HUES6 (cell line): ENCODE data around the gene SFI1.
"Not testable (repeated sequence)": the region's sequence is repeated elsewhere in the genome, so short reads cannot be mapped to it uniquely, and the experiment has no call there.

ENCODE experiments used
- H3K27ac ChIP-seq: 2 replicates; pipeline ENCODE4 v1.7.0; 2013; ENCODE audit warnings: low read depth, mild to moderate bottlenecking, low read length, inconsistent platforms
- H3K27me3 ChIP-seq: 2 replicates; pipeline ENCODE4 v1.6.1; 2013; ENCODE audit warnings: low read length; ENCODE audit not compliant: control insufficient read depth, insufficient read depth
- H3K36me3 ChIP-seq: 2 replicates; pipeline ENCODE4 v1.6.1; 2013; ENCODE audit warnings: low read length; ENCODE audit not compliant: control insufficient read depth, insufficient read depth
- H3K4me1 ChIP-seq: 2 replicates; pipeline ENCODE4 v1.6.1; 2013; ENCODE audit warnings: low read length; ENCODE audit not compliant: control insufficient read depth, insufficient read depth
- H3K4me3 ChIP-seq: 2 replicates; pipeline ENCODE4 v1.5.1; 2013; ENCODE audit warnings: low read depth, low read length
- H3K9ac ChIP-seq: one replicate; pipeline ENCODE4 v1.6.1; 2013; ENCODE audit warnings: mild to moderate bottlenecking, low read length
- H3K9me3 ChIP-seq: 2 replicates; pipeline ENCODE4 v1.6.1; 2013; ENCODE audit warnings: low read depth, low read length; ENCODE audit not compliant: control insufficient read depth, insufficient read depth

The SFI1 gene

DNA sequence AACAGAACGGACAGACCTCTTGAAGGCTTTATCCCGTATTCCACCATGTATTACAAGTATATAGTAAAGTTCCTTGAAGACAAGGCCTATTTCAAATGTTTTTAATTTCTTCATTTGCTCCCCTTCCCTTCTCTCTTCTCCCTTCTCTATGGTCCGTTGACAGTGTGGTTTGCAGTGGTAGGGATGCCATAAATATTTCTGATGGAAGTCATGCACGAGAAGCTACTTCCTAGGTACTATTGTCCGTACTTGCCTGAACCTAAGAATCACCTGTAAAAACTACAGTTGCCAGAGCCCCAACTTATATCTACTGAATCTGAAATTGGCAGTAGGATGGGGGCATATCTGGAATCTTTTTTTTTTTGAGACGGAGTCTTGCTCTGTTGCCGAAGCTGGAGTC lies 162.9 kb downstream of the SFI1 start:
- Histone ChIP-seq H3K27ac (no peak overlapping the region), H3K9ac (no peak overlapping the region), H3K36me3 (no peaks in the 10 kb centered on the region), H3K4me3 (no peak overlapping the region), H3K9me3 (no peaks in the 10 kb centered on the region), H3K27me3 (no peaks in the 10 kb centered on the region), H3K4me1 (peaks cover 10% of the 10 kb centered on the region; the same call in 1 of the 2 replicates)

DNA sequence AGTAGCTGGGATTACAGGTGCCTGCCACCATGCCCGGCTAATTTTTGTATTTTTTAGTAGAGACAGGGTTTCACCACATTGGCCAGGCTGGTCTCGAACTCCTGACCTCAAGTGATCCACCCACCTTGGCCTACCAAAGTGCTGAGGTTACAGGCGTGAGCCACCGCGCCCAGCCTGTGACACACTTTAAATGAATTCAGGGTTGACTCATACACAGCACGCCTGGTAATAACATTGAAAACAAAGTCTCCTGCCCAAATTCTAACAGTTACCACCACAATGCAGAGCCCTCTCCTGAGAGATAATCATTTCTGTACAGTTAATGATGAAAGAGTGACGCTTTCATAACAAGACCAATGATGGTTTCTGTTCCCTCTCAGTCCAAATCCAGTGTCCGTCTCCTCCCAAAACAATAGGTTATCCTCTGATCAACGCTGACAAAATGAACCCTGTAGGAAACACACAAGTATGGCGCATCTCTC lies 164.6 kb downstream of the SFI1 start:
- H3K9ac ChIP-seq, result peak overlapping the region; percentile 83
- not testable (repeated sequence) for H3K27ac ChIP-seq, H3K27me3 ChIP-seq, H3K9me3 ChIP-seq, H3K36me3 ChIP-seq
- H3K4me3 ChIP-seq, result peak overlapping the region; percentile 95
- H3K4me1 ChIP-seq, result peaks cover 10% of the 10 kb centered on the region; the same call in 1 of the 2 replicates

DNA sequence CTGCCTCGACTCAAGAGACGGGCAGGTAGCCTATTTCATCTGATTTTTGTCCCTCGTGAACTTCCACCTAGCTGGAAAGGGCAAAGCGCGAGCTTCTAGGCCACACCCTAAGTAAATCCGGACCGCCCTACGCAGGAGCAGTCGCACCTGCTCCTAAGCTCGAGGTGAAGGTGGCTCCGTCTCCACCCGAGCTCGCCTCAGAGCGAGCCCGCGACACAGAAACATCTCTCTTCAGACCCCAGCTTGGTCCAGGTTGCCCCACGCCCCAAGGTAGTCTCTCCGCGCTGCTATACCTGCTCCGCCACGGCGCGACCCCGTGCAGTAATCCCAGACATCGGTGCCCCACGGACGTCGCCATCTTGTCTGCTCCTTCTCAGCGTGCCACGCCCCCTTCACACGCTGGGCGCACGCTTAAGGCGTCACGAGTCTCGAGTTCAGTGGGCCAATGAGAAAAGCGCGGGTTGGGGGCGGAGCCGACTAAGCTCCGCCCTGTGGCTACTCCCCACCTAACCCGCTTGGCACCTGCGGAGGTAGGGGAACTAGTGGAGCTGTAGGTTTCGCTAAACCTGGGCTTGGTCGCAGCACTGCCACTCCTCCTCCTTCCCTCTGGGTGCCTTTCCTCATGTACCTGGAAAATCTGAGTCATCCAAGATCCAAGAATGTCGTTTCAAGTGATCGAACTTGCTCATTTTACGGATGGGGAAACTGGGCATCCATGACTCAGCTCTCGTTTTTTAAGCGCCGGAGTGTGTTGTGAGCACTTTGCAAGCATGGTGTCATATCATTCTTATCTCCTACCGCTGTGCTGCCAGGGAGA lies 165.7 kb downstream of the SFI1 start, which contains the start of gene PISD:
Gene PISD, minus strand, starts transcription at position 365 of the 817 bp plus-strand sequence. Its CDS starts 7 bp downstream, at position 358.
- Histone ChIP-seq H3K27me3 (no peaks in the 10 kb centered on the region), H3K4me3 (peak within 1 kb of the TSS; percentile 95), H3K9ac (peak within 1 kb of the TSS; percentile 83), H3K4me1 (peaks cover 10% of the 10 kb centered on the region; the same call in 1 of the 2 replicates), H3K27ac (peak within 1 kb of the TSS; percentile 63), H3K9me3 (no peaks in the 10 kb centered on the region), H3K36me3 (no peaks in the 10 kb centered on the region)

DNA sequence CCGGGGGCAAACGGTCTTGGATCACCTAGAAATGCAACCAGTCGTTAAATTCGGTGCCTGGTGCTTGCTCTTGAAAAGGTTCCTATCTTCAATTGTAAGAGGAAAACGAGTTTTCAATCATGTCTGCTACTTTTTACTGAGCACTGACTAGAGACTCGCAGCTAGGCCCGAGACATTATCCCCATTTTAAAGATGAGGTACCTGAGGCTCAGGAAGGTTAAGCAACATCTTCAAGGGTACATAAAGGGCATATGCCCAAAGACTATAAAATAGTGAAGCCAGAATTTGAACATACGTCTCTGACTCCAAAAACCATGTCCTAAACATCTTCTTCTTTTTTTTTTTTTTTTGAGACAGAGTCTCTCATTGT lies 166.3 kb downstream of the SFI1 start:
- no peaks in the 10 kb centered on the region for H3K36me3 ChIP-seq
- no peaks in the 10 kb centered on the region for H3K27me3 ChIP-seq
- no peaks in the 10 kb centered on the region for H3K9me3 ChIP-seq
- peak overlapping the region; percentile 77 for H3K9ac ChIP-seq
- peak overlapping the region; percentile 63 for H3K27ac ChIP-seq
- peak overlapping the region; percentile 95 for H3K4me3 ChIP-seq
- peaks cover 10% of the 10 kb centered on the region; the same call in 1 of the 2 replicates for H3K4me1 ChIP-seq
